ENCODE measurements around the gene APRT. TPM values are rescaled to one million over a fixed set of nuclear protein-coding genes. Genes with fewer than 3 reads are reported as not detected.

The APRT gene
- total and polyA plus RNA-seq, 2 of the 8 experiments (the other 6 are each of a cell fraction or from before 2014, with no cell fraction given): 221 to 267 TPM

DNA sequence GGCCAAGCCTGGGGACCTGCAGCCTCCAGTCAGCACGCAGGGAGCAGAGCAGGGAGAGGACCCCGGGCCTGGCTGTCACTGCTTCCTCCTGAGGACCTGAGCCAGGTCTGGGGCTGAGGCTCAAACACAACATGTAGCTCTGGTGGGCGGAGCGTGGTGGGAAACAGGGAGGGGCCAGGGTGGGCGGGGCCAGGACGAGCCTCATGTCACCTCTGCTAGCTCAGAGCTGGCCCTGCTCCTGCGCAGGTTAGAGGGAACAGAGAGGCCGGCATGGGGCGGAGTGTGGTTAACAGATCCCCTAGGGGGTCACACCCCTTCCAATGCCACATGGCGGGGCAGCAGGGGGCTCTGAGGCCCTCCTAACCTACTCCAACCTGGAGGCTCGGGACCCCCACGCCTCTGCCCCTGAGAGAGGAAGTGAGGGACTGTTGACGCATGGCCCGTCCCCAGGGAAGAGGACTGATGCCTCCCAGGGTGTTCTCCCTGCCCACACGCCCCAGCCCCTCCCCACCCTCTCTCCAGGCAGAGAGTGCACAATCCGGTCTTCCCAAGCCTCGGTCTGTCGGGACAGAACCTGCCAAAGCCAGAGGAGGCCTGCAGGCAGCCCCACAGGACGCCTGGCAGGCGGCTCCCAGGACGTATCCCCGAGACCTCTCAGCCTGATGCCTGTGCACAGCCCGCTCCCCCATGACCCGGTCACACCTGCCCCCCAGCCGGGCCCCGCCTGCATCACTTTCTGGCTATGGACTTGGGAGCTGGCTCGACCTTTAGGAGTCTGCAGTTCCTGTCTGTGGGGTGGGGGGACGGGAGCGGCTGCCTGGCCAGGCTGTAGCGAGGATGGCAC is 41.9 kb downstream of the APRT start (continued):
- TF ChIP-seq RAD21 (IDR thresholded peaks at IDR 0.05 in 1 of 2, conservative IDR thresholded peaks at IDR 0.05 in 1 of 2; ENCODE audit: low read depth in 2 of 2, low read length in 2 of 2) (no peak), TBP (IDR thresholded peaks at IDR 0.05; ENCODE audit: low read depth, low read length) (peak; percentile 49; the same call in 1 of the 2 replicates), MAFK (IDR thresholded peaks at IDR 0.05; ENCODE audit: low read depth, low read length) (no peak), RFX5 (IDR thresholded peaks at IDR 0.05; ENCODE audit: borderline replicate concordance, low read depth, low read length) (no peak), CHD1 (IDR thresholded peaks at IDR 0.05; ENCODE audit: low read depth, low read length) (no peak)

Measured in H1 (cell line).